HG02938 (cell line): ENCODE results near the gene FCGR3B.
"Not testable (repeated sequence)": the region's sequence is repeated elsewhere in the genome, so short reads cannot be mapped to it uniquely, and the experiment has no call there.

Experiments used
- ATAC-seq: cut with Tn5 transposase; IDR thresholded peaks from one replicate; pipeline ENCODE4 v1.9.1; 2021; ENCODE audit warnings: mild to moderate bottlenecking, moderate library complexity; ENCODE audit not compliant: unreplicated experiment

FCGR3B gene

DNA sequence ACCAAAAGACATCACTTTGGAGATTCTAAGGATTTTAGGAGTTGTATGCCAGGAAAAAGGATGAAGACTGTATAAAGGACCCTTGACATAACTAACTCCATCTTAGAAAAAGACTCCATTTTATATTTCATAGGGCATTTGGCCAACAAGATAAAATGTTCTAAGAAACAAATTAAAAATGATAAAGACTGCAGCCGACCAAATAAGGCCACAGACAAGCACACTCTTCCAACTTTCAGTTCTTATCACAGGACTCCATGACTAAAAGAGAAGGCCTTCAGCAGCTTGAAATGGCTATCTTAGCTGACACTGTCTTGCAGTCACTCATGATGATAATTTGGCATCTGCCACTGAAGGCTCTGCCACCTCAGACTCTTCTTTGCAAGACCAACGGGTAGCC lies 8.2 kb upstream of the FCGR3B start:
- ATAC-seq, result not testable (repeated sequence)

DNA sequence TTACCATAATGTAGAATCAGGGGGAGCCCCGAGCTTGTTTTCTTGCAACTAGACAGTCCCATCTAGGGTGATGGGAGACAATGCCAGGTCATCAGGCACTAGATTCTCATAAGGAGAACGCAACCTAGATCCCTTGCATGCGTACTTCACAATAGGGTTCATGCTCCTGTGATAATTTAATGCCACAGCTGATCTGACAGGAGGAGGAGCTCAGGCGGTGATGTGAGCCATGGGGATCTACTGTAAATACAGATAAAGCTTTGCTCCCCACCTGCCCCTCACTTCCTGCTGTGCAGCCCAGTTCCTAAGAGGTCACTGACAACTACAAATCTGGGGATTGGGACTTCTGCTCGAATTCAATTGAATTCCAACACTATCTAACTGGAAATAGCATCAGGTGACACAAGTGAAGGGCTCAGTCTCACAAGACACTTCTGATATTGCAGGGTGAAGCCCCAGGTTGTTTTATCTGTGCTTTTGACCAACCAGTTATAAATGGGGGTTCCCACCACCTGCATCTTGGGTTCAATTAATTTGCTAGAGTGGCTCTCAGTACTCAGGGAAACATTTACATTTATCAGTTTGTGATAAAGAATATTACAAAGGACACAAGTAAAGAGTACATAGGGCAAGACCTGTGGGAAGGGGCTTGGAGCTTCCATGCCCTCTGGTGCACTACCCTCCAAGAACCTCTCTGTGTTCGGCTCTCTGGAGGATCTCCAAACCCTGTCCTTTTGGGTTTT lies 7.4 kb upstream of the FCGR3B start:
- ATAC-seq, result not testable (repeated sequence)

DNA sequence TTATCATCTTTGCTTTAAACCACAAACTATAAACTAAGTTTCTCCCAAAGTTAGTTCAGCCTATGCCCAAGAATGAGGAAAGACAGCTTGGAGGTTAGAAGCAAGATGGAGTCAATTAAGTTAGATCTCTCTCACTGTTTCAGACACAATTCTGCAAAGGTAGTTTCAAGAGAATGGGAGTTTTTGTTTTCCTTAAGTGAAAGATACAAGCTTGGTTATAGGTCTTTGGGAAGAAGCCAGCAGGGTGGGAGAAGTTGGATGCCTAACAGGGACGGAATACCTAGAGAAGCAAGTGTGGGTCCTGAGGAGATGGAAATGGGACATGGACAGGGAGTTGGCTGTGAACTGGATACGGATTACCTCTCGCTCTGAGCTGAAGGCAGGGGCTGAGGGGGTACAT lies 6.0 kb upstream of the FCGR3B start:
- not testable (repeated sequence) for ATAC-seq

DNA sequence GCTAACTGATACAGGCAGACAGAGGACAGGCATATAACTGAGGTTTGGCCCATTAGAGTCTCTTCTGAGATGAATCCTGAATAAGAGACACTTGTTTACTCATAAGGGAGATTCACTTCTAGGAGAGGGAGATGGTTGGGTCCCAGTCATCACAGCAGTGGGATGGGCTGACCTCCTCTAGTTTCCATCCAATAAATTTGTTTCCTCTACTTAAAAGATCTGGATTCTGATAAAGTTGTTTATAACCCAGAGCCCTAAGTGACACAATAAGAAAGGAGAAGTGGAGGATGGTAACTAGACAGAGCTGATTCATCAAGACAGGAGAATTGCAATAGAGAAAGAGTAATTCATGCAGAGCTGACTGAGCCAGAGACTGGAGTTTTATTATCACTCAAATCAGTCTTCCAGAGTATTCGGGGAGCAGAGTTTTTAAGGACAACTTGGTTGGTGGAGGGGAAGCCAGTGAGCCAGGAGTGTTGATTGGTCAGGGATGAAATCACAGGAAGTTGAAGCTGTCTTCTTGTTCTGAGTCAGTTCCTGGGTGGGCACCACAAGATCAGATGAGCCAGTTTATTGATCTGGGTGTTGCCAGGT lies 5.3 kb upstream of the FCGR3B start:
- ATAC-seq, result not testable (repeated sequence)

DNA sequence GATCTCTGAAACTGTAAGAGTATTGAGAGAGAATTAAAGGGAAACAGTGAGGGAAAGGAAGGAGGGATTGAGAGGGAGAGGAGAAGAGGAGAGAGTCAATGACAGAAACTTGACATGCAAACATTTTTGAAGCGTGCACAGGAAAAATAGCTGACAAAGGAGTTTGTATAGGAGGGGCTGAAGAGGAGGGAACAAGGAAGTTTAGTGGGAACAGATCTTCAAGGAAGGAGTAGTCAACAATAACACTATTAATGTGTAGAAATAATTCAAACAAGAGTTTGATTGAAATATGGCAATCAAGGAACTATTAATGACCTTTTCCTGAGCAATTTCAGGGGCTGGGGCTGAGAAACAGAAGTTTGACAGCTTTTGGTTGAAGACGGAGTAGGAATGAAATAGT lies 4.0 kb upstream of the FCGR3B start:
- not testable (repeated sequence) for ATAC-seq

DNA sequence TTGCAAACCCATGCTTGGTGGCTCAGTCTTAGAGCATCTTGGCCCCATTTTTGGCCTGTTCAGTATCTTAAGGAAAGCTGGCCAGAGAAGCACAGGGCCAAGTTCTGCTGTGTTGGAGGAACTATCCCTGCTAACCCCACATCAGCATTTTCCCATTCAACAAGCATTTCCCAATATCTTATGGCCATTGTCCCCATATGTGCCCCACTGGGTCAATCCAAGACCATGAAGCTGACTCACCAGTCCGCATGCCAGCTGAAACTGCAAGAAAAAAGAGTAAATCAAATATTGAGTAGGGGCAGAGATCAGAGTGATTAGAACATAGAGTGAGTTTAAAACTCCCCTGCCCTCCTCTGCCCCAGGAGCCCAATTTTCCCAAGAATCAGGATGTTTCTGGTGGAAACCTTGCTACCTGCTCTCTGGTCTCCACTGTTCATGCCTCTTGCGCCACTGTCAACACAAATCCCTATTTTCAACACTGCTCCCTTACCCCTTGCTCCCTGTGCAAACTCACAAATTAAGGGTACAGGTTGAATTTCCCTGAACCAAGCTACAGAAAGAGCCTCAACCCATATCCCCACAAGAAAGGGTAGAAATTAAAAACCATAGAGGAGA lies 741 bp downstream of the FCGR3B start:
- ATAC-seq, result not testable (repeated sequence)

DNA sequence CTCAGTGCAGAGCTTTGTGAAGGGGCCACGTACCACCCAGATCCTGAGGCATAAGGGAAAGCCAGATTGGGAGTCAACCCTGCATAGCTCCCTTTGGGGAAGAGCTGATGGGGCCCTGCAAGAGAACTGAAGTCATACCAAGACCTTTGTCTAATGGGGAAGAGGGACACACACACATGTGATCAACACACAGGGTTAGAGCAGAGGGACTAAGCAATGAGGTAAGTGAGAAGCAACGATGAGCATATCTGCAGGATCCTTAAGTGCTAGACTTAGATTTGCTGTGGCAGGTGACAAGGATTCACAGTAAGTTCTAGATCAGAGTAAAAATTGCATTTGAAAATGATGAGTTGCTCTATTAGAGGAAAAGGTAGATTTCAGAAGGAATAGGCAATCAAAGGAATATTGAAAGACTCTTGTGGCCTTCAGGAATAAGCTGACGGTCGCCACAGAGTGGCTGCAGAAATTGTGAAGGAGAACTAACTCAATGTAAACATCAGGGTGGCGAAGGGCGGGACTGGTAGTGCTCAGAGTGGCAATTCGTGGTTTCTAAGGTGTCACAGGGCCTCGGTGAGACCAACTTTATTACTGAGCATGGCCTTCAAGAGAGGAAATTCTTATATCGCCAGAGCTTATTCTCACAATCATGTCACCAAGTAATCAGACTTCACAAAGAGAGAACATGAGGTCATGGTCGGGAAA lies 4.4 kb downstream of the FCGR3B start:
- ATAC-seq, result not testable (repeated sequence)

DNA sequence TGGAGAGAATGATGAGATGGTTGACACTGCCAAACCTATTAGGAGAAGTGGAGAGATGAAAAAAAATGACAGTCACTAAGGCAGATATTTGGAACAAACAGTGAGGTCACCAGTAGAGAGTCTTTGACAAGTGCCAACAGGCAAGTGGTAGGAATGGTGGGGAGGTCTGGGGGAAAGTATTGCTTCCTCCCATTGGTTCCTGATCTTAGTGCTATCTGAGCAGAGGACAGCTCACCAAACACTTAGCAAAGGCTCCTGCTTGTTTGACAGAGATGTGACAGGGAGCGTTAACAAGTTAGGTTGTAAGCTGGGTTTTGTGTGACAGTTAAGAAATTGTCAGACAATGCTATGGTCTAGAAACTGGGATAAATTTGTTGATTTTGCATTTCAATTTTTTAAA lies 6.4 kb downstream of the FCGR3B start:
- not testable (repeated sequence) for ATAC-seq

DNA sequence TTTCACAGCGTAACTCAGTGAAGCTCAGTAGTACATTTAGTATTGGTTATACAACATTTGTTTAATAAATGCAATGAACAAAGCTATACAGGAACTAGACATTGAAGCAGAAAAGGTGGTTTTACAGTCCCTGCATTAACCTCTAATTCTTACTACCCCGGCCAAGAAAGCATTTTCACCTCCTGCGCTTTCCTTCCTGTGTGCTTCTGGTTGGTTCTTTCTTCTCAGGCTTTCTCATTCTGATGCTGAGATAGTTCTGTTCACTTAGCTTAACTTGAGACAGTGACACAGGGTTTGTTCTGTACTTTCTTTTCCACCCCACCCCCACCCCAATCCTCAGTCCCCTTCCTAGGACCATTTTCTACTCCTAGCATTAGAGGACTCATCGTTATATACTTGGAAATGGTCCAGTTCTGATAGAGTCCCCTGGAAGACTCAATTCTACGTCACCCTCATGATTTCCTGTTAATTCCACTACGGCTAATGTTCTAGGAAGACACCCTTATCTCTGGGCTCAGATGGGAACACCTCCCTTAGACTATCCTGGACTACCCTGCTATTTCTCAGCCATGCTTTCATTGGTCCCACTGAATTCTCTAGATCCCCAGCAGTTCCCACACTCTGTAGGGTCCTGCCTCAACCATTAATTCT lies 7.5 kb downstream of the FCGR3B start:
- not testable (repeated sequence) for ATAC-seq

DNA sequence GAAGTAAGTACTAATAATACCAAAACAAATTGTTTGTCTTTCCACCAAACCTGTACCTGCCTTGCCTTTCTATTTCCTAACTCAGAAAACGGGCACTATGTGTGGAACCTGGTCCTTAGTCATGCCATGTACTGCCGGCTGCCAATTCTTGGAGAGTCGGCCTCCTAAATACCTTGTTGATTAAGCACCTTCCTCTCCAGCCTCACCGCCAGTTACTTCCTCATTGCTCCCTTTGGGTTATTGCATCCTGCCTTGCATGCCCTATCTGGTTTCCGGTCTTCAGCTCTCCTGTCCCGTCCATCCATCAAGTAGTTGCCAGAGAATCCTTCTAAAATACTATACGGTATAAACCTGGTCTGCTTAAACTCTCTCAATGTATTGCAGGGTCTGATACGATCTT lies 8.9 kb downstream of the FCGR3B start:
- not testable (repeated sequence) for ATAC-seq

DNA sequence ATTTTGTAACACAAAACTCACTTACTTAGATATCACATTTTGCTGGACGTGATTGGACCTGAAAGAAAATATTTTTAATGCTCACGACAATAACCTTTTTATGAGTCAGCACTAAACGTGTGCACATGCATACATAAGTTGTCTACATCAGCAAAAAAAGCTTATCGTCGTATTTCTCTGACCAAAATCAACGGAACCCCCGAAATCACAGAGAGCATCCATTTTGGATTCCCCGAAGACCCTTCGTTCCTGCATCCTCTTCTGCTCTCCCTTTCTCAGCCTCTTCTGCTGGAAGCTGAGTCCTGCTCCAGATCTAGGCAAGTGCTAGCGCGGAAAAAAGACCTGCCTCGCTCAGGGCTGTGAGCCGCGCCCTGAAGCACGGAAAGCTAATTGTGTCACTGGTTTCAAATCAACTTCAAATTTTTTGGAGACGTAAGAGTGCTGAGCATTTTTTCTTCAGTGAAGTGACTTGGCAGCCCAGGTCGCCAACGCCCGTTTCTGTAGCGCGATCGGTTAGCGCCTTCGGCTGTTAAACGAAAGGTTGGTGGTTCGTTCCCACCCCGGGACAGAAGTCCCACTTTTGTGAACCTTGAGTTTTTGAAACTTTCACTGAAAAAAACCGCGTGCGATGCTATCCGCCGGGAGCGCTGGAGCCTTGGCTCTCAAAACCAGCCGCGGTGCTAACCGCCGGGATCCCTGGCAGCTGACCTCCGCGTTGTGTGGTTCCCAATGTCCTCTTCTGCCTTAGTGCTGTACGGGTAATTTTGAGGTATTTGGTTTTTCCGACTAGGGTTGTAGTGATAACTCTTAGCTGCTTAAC lies 9.6 kb downstream of the FCGR3B start:
- ATAC-seq, result not testable (repeated sequence)

DNA sequence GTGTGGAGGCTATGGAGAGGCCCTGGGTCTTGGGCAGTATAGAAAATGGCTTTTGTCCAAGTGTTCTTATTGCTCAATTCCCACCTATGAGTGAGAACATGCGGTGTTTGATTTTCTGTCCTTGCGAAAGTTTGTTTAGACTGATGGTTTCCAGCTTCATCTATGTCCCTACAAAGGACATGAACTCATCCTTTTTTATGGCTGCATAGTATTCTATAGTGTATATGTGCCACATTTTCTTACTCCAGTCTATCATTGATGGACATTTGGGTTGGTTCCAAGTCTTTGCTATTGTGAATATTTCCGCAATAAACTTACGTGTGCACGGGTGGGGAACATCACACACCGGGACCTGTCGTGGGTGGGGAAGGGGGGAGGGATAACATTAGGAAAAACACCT lies 10.6 kb downstream of the FCGR3B start:
- not testable (repeated sequence) for ATAC-seq

DNA sequence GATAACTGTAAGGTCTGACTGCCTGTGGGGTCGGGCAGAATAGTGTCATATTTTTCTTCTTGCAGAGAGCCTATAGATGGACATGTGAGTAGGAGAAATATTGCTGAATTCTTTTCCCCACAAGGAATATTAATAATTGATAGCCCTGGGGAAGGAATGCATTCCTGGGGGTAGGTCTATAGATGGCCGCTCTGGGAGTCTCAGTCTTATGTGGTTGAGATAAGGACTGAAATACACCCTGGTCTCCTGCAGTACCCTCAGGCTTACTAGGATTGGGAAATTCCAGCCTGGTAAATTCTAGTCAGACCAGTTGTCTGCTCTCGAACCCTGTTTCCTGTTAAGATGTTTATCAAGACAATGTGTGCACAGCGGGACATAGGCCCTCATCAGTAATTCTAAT lies 12.5 kb downstream of the FCGR3B start:
- ATAC-seq, result not testable (repeated sequence)

DNA sequence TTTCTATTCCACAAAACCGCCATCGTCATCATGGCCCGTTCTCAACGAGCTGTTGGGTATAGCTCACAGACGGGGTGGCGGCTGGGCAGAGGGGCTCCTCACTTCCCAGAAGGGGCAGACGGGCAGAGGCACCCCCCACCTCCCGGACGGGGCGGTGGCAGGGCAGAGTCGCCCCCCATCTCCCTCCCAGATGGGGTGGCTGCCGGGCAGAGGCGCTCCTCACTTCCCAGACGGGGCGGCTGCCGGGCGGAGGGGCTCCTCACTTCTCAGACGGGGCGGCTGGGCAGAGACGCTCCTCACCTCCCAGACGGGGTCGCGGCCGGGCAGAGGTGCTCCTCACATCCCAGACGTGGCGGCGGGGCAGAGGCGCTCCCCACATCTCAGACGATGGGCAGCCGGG lies 14.6 kb downstream of the FCGR3B start:
- ATAC-seq, result not testable (repeated sequence)

DNA sequence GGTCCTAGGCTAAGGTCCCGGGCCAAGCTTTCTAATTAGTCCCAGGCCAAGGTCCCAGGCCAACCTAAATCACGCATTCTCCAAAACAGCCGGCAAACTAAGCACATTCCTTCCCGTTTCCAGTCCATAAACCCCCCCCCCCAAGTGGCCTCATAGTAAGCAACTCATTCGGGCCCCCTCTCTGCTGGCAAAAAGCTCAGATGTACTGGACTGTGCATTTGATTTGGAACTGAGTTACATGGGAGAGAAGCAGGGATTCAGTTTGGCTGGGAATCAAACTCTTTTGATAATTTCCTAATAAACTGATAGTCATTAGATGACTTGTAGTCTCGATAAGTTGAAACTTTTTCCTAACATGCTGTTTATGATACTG lies 17.8 kb downstream of the FCGR3B start:
- not testable (repeated sequence) for ATAC-seq

DNA sequence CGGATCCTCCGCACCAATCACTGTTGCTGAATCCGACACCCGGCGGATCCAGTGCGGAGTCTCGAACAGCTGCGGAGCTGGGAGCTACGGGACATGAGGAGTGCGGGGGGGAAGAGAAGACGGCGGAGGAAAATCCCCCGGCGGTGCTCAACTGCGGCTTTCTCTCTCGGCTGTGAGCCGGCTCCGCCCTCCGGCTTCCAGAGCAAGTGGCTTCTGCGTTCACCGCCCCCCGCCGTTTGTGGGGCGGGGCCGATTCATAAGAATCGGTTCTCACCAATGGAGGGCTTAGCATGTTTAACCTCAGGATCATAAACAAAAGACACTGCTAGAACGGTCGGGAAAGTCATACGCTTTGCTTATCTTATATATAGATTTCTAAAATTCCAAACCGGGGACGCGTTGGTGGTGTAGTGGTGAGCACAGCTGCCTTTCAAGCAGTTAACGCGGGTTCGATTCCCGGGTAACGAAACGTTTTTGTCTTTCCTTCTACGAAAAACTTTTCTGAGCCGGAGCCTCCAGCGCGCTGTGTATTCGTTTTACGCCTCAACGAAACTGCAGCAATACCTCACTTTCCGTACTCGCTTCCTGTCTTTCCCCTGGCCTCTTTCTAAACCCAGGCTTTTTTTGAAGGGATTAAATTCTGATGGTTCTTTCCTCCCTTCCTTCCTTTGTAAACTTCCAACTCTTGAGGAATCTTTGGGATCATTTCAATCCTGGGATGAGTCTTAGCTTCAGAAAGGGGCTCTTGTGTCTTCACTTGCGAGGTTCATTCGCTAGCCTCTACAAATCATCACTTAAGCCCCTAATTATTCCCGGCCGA lies 18.4 kb downstream of the FCGR3B start:
- ATAC-seq, result peak; percentile 84

DNA sequence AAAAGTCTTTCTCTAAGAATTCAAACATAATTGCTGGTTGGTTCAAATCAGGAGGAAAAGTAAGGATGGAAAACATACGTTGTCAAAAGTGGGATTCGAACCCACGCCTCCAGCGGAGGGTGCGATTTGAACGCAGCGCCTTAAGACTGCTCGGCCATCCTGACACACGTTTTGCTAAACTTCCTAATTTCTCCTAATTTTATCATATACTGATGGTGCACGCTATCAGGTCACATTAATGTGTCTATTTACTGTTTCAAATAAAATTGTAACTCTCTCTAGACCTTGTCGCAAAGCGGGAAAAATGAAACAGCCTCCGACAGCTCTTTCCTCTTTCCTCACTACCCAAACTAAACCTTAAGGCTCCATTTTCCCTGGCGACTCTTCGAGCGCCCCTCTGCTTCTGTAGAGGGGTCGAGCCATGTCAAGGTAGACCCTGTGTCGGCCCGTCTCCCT lies 19.1 kb downstream of the FCGR3B start:
- ATAC-seq, result not testable (repeated sequence)

DNA sequence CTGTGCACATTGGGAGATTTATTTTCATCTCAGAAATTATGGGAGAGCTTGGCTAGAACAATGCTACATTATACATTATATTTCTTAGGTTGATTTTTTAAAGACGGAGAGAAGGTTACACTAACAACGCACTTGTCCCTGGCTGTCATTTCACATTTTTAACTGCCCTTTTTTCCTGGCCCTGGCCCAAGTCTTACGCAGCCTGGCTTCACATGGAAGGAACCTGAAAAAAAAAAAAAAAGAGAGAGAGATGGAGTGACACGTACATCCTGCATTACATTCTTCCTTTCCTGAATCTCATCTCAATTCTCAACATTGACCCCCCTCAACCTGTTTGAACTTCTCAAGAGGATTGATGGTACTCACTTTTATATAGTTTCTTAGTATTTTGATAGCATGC lies 20.8 kb downstream of the FCGR3B start:
- not testable (repeated sequence) for ATAC-seq
